ENCODE results near the gene ZC3H18.

GRCh38 chr16:88610909-88611812 lies 41.0 kb downstream of the ZC3H18 start:
- TF ChIP-seq CTCF (IDR thresholded peaks at IDR 0.05) (no peak), POLR2AphosphoS5 (IDR thresholded peaks at IDR 0.05; ENCODE audit: insufficient read depth in 1 of 2, low read depth in 1 of 2) (no peak), POLR2A (IDR thresholded peaks at IDR 0.05) (no peak)
